Sigmoid colon (tissue), 4 donors: ENCODE data around the gene RITA1.
A peak's percentile ranks its signal among the peaks of the same experiment; 100 is the strongest.

Experiments
- EP300 ChIP-seq, 4 donors: sonication (generic); formaldehyde crosslinking; IDR thresholded peaks; one replicate each; pipeline ENCODE4 v1.6.1; 2017; ENCODE audit warnings: antibody characterized with exemption in 4 of 4
- POLR2AphosphoS5 ChIP-seq, 4 donors: sonication (generic); formaldehyde crosslinking; IDR thresholded peaks; one replicate each; pipeline ENCODE4 v1.6.1; 2017; ENCODE audit warnings: antibody characterized with exemption in 4 of 4
- TF ChIP-seq, protein P1 (sequence below), 4 experiments: fragments of 450-650 bp in 3 of 4; fragments of 200-600 bp in 1 of 4; IDR thresholded peaks; one replicate each; pipeline ENCODE4 v1.5.1; 2016 to 2019; ENCODE audit warnings: antibody characterized with exemption in 4 of 4, mild to moderate bottlenecking in 3 of 4, moderate library complexity in 2 of 4

- TF ChIP-seq, protein P1, sequence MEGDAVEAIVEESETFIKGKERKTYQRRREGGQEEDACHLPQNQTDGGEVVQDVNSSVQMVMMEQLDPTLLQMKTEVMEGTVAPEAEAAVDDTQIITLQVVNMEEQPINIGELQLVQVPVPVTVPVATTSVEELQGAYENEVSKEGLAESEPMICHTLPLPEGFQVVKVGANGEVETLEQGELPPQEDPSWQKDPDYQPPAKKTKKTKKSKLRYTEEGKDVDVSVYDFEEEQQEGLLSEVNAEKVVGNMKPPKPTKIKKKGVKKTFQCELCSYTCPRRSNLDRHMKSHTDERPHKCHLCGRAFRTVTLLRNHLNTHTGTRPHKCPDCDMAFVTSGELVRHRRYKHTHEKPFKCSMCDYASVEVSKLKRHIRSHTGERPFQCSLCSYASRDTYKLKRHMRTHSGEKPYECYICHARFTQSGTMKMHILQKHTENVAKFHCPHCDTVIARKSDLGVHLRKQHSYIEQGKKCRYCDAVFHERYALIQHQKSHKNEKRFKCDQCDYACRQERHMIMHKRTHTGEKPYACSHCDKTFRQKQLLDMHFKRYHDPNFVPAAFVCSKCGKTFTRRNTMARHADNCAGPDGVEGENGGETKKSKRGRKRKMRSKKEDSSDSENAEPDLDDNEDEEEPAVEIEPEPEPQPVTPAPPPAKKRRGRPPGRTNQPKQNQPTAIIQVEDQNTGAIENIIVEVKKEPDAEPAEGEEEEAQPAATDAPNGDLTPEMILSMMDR (IDR thresholded peaks at IDR 0.05) = no peak
- TF ChIP-seq EP300 (IDR thresholded peaks at IDR 0.05) (no peak), POLR2AphosphoS5 (IDR thresholded peaks at IDR 0.05) (peak in 3 of 4 donors; percentile 22 to 47 (median 28))
Observed at GRCh38 chr12:113208041-113208934, 22.8 kb downstream of the RITA1 start.
